DND-41 (cell line): ENCODE data around the gene DEPP1.

Experiments
- EZH2 ChIP-seq: IDR thresholded peaks from 3 replicates; pipeline ENCODE4 v1.6.1; 2012; ENCODE audit warnings: borderline replicate concordance, low read depth, mild to moderate bottlenecking, moderate library complexity, low read length, inconsistent platforms; ENCODE audit not compliant: severe bottlenecking
- TF ChIP-seq, protein P1 (sequence below): IDR thresholded peaks from 2 replicates; pipeline ENCODE4 v1.5.1; 2012; ENCODE audit warnings: borderline replicate concordance, low read length, moderate library complexity, mild to moderate bottlenecking; ENCODE audit not compliant: poor library complexity, severe bottlenecking; ENCODE audit errors: extremely low read depth

DNA sequence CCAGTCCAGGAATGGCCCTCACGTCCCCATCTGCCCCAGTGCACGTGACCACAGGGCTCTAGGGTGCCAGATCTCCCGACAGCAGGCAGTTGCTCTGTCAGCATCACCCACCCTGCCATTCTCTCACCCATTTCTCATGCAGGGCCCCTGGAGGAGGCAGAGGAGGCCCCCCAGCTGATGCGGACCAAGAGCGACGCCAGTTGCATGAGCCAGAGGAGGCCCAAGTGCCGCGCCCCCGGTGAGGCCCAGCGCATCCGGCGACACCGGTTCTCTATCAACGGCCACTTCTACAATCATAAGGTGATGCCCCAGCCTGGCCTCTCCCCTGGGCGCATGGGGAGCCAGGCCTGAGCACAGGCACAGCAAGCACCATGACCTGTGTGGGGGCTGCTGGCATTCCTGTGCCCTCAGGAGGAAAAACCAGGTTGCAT is 6.1 kb upstream of the DEPP1 start:
- no peak for TF ChIP-seq EZH2
- TF ChIP-seq, protein P1, sequence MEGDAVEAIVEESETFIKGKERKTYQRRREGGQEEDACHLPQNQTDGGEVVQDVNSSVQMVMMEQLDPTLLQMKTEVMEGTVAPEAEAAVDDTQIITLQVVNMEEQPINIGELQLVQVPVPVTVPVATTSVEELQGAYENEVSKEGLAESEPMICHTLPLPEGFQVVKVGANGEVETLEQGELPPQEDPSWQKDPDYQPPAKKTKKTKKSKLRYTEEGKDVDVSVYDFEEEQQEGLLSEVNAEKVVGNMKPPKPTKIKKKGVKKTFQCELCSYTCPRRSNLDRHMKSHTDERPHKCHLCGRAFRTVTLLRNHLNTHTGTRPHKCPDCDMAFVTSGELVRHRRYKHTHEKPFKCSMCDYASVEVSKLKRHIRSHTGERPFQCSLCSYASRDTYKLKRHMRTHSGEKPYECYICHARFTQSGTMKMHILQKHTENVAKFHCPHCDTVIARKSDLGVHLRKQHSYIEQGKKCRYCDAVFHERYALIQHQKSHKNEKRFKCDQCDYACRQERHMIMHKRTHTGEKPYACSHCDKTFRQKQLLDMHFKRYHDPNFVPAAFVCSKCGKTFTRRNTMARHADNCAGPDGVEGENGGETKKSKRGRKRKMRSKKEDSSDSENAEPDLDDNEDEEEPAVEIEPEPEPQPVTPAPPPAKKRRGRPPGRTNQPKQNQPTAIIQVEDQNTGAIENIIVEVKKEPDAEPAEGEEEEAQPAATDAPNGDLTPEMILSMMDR: no peak
